NT2/D1 (cell line): ENCODE measurements around the gene APOO.

Experiments used
- DNase-seq: peaks from one replicate; pipeline ENCODE4 v3.0.0-alpha.2; 2011; ENCODE audit warnings: low read depth, low spot score
- H3K27me3 ChIP-seq: 2 replicates; pipeline ENCODE4 v1.6.0; 2011; ENCODE audit warnings: mild to moderate bottlenecking; ENCODE audit not compliant: insufficient read length, insufficient read depth
- H3K36me3 ChIP-seq: 2 replicates; pipeline ENCODE4 v1.6.1; 2011; ENCODE audit warnings: mild to moderate bottlenecking, low read length, mixed read lengths; ENCODE audit not compliant: insufficient read depth, insufficient read length
- H3K4me1 ChIP-seq: 2 replicates; pipeline ENCODE4 v1.5.1; 2011; ENCODE audit not compliant: insufficient read depth, insufficient read length
- H3K4me3 ChIP-seq: 2 replicates; pipeline ENCODE4 v1.5.1; 2011; ENCODE audit warnings: low read depth; ENCODE audit not compliant: insufficient read length
- H3K9ac ChIP-seq: 2 replicates; pipeline ENCODE4 v1.6.0; 2011; ENCODE audit warnings: low read depth; ENCODE audit not compliant: insufficient read length
- H3K9me3 ChIP-seq: 2 replicates; pipeline ENCODE4 v1.5.1; 2011; ENCODE audit warnings: mild to moderate bottlenecking, low read length; ENCODE audit not compliant: insufficient read depth
- SUZ12 ChIP-seq: IDR thresholded peaks from 2 replicates; pipeline ENCODE4 v1.6.1; 2011; ENCODE audit not compliant: insufficient read length, insufficient read depth; ENCODE audit errors: extremely low read depth
- YY1 ChIP-seq: IDR thresholded peaks from 2 replicates; pipeline ENCODE4 v1.6.1; 2011; ENCODE audit not compliant: insufficient read length, insufficient read depth
- ZNF274 ChIP-seq: IDR thresholded peaks from 2 replicates; pipeline ENCODE4 v1.6.1; 2011; ENCODE audit warnings: mild to moderate bottlenecking, low read depth, low read length

Gene APOO

GRCh38 chrX:23939203-23939602 is 31.5 kb upstream of the APOO start:
- Histone ChIP-seq H3K27me3 (no peaks in the 10 kb centered on the region), H3K9me3 (no peaks in the 10 kb centered on the region), H3K4me3 (no peak overlapping the region), H3K4me1 (no peaks in the 10 kb centered on the region), H3K9ac (no peak overlapping the region), H3K36me3 (no peaks in the 10 kb centered on the region)
- no peak for TF ChIP-seq YY1
- no peak for TF ChIP-seq SUZ12
- TF ChIP-seq ZNF274, result no peak
- no peak for DNase-seq

- Histone ChIP-seq H3K27me3 (no peaks in the 10 kb centered on the region), H3K36me3 (no peaks in the 10 kb centered on the region), H3K4me1 (no peaks in the 10 kb centered on the region), H3K4me3 (no peak overlapping the region), H3K9me3 (no peaks in the 10 kb centered on the region), H3K9ac (no peak overlapping the region)
- no peak for TF ChIP-seq YY1
- TF ChIP-seq ZNF274, result no peak
- TF ChIP-seq SUZ12, result no peak
- DNase-seq, result no peak
Measured at GRCh38 chrX:23938690-23939089, 31.0 kb upstream of the APOO start.

DNA sequence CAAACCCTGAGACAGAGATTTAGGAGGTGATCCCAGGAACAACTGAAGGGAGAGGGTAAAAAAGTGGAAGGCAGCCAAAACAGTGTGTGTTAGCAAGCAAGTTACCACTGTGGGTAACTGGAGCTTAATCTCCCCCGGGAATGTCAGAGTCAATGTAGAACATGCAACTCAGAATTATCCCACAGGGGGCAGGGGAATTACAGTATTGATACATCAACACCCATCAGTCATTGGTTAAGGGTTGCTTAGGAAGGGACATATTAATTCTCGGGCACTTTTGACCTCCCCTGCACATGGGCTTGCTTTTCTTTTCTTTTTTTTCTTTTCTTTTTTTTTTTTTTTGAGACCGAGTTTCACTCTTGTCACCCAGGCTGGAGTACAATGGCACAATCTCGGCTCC is 29.4 kb upstream of the APOO start:
- Histone ChIP-seq H3K9ac (no peak overlapping the region), H3K9me3 (no peaks in the 10 kb centered on the region), H3K4me1 (no peaks in the 10 kb centered on the region), H3K27me3 (no peaks in the 10 kb centered on the region), H3K4me3 (no peak overlapping the region), H3K36me3 (no peaks in the 10 kb centered on the region)
- no peak for DNase-seq
- no peak for TF ChIP-seq SUZ12
- TF ChIP-seq ZNF274, result no peak
- TF ChIP-seq YY1, result no peak

DNA sequence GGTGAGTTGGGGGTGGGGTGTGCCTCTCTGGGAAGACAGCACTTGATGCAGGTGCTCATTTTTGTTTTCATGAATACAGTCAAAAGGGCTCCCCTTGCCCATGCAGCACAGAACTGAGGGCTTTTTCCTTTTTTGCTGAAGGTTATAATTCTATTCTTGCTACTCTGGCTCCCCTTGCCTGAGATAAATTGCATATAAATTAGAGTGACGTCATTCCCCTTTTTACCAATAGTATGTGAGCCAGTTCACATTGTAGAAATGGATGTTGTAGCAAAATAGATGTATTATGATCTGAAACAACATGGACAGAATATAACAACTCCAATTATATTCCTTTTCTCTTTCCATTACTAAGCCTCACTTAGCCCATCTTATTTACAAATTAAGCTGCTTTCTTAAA is 28.4 kb upstream of the APOO start:
- no peak overlapping the region for H3K9ac ChIP-seq
- H3K4me3 ChIP-seq, result no peak overlapping the region
- no peaks in the 10 kb centered on the region for H3K36me3 ChIP-seq
- no peak for TF ChIP-seq SUZ12
- no peak for TF ChIP-seq ZNF274
- TF ChIP-seq YY1, result no peak
- no peak for DNase-seq
- H3K27me3 ChIP-seq, result no peaks in the 10 kb centered on the region
- no peaks in the 10 kb centered on the region for H3K9me3 ChIP-seq
- no peaks in the 10 kb centered on the region for H3K4me1 ChIP-seq

GRCh38 chrX:23935106-23935505 is 27.4 kb upstream of the APOO start:
- TF ChIP-seq ZNF274 (no peak), YY1 (no peak), SUZ12 (no peak)
- Histone ChIP-seq H3K9me3 (no peaks in the 10 kb centered on the region), H3K4me1 (no peaks in the 10 kb centered on the region), H3K4me3 (no peak overlapping the region), H3K9ac (no peak overlapping the region), H3K27me3 (no peaks in the 10 kb centered on the region), H3K36me3 (no peaks in the 10 kb centered on the region)
- no peak for DNase-seq

GRCh38 chrX:23932046-23932445 is 24.3 kb upstream of the APOO start:
- Histone ChIP-seq H3K9ac (no peak overlapping the region), H3K9me3 (no peaks in the 10 kb centered on the region), H3K27me3 (no peaks in the 10 kb centered on the region), H3K4me3 (no peak overlapping the region), H3K4me1 (no peaks in the 10 kb centered on the region), H3K36me3 (no peaks in the 10 kb centered on the region)
- TF ChIP-seq ZNF274, result no peak
- no peak for TF ChIP-seq SUZ12
- no peak for TF ChIP-seq YY1
- DNase-seq, result no peak

DNA sequence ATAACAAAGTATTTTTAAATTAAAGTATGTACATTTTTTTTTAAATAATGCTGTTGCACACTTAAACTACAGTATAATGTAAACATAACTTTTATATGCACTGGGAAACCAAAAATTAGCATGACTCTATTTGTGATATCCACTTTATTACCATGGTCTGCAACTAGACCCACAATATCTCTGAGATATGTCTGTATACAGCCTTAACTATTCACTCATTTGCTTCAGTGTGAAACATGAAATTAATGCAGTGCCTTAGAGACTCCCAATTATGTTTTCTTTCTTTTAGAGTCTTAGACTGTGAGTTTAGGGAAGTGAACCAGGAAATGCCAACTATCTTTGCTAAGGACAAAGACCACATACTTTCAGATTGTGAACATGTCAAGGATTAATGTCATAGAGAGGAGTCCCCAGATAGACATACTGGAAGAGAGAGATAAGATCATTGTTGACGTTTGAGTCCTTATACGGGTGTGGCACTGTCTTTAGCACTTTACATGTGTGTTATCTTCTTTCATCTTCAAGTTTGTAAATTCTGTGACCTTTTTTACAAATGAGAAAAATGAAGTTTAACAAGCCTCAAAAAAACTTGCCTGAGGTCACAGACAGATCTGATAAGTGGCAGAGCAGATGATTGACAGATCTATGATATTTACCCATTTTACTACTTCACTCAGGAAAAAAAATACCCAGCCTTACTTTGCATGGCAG is 23.3 kb upstream of the APOO start:
- H3K9me3 ChIP-seq, result no peaks in the 10 kb centered on the region
- H3K9ac ChIP-seq, result no peak overlapping the region
- DNase-seq, result no peak
- no peak for TF ChIP-seq ZNF274
- TF ChIP-seq YY1, result no peak
- TF ChIP-seq SUZ12, result no peak
- H3K4me1 ChIP-seq, result no peaks in the 10 kb centered on the region
- H3K4me3 ChIP-seq, result no peak overlapping the region
- H3K36me3 ChIP-seq, result no peaks in the 10 kb centered on the region
- no peaks in the 10 kb centered on the region for H3K27me3 ChIP-seq
